HG03064 (cell line): ENCODE measurements around the gene ARHGAP42.
"Not testable (repeated sequence)": the region's sequence is repeated elsewhere in the genome, so short reads cannot be mapped to it uniquely, and the experiment has no call there.

Experiments
- ATAC-seq: cut with Tn5 transposase; IDR thresholded peaks from one replicate; pipeline ENCODE4 v1.9.1; 2021; ENCODE audit warnings: low read depth; ENCODE audit not compliant: unreplicated experiment

Gene ARHGAP42

GRCh38 chr11:100719362-100719761 lies 32.3 kb downstream of the ARHGAP42 start:
- ATAC-seq: no peak

GRCh38 chr11:100719809-100720221 lies 32.7 kb downstream of the ARHGAP42 start:
- no peak for ATAC-seq

- ATAC-seq: no peak
Measured at GRCh38 chr11:100726680-100727079, 39.6 kb downstream of the ARHGAP42 start.

DNA sequence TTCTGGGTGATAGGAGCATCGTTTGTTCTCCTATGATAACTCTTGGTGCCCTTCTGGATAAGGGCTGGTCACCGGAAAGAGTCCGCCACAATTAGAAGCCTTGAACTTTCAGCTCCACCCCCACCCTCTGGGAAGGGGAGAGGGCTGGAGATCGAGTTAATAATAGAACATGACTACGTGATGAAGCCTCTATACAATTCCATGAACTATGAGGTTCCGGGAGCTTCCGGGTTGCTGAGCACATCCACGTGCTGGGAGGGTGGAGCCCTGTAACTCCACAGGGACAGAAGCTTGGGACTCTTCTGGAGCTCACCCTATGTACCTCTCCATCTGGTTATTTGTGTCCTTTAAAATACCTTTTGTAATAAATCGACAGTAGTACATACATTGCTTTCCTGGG lies 40.3 kb downstream of the ARHGAP42 start:
- ATAC-seq: no peak

DNA sequence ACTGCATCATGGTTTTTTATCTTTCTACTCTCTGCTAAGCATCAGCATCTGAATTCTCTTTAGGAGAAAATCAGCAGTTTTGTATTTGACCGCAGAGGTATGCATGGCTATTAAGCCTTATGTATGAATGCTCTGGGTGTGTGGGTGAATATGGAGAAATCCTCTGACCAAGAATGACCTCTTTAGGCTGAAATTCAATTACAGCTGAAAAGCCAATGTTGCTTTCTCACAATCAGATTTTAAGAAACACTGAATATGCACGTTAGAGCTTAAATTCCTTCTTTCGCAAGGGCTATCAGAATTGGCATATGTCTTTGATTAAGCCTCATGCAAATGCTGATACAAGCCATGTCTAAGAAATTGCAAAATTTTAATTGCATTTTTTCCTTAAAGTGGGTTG lies 43.2 kb downstream of the ARHGAP42 start:
- no peak for ATAC-seq

DNA sequence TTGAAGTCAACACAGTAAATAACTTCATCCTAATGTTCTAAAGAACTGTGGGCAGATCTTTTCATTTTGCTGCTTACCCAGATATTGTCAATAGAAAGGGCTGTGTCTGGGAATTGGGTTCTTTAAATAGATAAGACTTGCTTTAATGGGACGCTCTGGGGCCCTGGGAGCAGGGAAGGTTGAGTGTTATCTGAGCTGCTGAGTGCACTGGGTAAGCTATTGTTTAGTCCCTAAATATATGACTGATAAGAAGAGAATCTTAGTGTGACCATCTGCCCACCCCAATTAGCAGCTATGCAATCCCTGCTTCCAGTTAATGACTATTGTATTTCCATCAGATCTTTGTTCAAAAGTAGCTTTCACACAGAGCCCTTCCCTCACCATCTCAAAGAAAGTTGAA lies 44.4 kb downstream of the ARHGAP42 start:
- ATAC-seq: no peak

DNA sequence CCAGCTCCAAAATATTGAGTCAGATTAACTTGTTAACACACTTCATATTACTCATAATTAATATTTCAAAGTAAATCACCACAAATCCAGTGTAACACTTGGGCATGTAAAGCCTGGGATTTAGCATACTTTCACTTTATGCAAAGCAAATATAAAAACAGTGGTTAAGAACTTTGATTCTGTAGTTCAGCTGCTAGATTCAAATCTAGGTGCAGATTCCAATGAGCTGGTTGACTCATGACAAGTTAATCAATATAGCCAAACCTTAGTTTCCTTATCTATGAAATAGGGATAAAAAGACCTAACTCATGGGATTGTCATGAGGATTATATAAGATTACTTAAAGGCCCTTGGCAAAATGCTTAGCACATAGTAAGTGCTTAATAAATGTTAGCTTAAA lies 45.9 kb downstream of the ARHGAP42 start:
- ATAC-seq: no peak

- peak; percentile 53 for ATAC-seq
Measured at GRCh38 chr11:100734743-100735527, 47.8 kb downstream of the ARHGAP42 start.

DNA sequence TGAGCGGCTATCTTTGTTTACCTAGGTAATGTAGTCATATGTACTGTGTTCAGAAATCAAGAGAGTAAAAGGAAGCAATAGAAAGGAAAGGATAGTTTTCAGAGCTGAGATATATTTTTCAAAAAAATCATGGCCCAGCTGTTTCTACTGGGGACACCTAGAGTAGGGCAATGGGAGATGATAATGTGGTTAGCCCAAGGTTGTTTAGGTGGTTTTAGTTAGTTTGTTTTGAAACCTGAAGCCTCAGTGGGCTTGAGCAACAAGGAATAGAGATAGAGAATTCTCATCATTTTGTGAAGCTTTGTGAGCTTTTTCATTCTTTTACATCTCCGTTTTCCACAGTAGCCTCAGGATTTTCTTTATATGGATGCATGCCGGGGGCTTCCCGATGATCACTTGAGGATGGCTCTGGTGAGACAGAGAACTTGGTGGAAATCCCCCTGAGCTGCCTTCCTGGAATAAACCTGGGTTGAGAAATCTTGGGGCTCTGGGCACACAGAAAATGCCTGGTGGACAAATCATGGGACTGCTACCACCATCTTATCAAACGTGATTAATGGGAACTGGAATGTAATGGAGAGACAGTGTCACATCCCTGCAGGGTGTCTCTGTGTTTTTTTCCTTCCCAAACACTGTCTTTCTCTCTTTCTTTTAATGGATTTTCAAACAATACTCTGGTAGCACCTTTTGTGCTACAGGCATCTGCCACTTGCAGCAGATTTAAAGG lies 49.0 kb downstream of the ARHGAP42 start:
- no peak for ATAC-seq

- no peak for ATAC-seq
Measured at GRCh38 chr11:100738701-100739270, 51.7 kb downstream of the ARHGAP42 start.

GRCh38 chr11:100739666-100740065 lies 52.6 kb downstream of the ARHGAP42 start:
- no peak for ATAC-seq

DNA sequence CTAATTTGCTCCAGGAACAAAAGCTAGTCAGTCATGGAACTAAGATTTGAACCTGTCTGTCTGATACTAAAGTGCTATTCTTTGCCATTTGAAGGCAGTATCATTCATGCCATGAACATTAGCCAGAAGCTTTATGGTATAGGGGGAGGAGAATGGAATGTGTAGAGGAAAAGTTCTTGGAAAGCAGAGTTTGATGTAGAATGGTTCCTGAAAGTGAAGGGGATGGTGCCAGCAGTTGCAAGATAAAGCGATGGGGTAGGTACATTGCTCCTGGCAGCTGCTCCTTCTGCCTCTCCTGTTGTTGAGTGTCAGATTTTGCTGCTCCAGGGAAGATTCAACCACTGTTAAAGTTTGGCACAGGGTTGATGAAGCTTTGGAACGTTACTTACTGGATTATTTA lies 53.4 kb downstream of the ARHGAP42 start:
- ATAC-seq: no peak

- ATAC-seq: no peak
Measured at GRCh38 chr11:100741866-100742625, 55.0 kb downstream of the ARHGAP42 start.

DNA sequence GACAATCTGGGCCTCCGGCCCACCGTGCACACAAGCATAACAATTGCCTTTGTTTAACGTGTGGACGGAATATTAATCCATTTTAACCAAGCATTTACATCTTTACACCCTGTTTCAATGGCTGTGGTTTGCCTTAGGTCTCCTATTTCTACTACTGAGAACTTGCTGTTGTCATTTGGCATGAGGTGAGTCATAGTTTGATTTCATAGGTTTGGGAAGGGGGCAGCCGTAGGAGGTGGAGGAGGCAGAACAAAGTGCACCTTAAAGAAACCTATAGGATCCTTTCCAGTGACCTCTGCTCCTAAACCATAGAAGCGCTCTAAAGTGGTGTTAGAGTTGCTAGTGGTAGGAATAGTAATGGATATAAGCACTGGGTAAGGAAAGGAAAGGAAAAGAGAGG lies 59.4 kb downstream of the ARHGAP42 start:
- ATAC-seq: no peak

DNA sequence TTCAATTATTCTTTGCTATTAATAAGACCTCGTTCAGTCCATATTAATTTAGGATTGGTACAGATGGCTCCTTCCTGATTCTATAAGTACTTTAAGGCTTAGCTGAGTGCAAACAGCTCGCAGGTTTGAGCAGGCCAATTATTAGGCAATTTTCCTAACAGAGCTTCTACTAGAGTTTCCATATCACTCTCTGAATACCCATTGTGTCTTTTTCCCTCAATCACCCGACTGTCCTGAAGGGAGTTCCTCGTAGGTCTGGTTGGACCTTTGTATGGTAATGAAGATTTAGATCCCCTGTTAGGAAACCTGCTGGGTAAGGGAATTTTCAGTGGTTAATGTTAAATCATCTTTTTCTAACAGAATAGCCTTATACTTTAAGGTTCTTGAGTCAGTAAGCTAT lies 61.1 kb downstream of the ARHGAP42 start:
- no peak for ATAC-seq

GRCh38 chr11:100749887-100750565 lies 62.9 kb downstream of the ARHGAP42 start:
- ATAC-seq: not testable (repeated sequence)

GRCh38 chr11:100750566-100750891 lies 63.4 kb downstream of the ARHGAP42 start:
- not testable (repeated sequence) for ATAC-seq

DNA sequence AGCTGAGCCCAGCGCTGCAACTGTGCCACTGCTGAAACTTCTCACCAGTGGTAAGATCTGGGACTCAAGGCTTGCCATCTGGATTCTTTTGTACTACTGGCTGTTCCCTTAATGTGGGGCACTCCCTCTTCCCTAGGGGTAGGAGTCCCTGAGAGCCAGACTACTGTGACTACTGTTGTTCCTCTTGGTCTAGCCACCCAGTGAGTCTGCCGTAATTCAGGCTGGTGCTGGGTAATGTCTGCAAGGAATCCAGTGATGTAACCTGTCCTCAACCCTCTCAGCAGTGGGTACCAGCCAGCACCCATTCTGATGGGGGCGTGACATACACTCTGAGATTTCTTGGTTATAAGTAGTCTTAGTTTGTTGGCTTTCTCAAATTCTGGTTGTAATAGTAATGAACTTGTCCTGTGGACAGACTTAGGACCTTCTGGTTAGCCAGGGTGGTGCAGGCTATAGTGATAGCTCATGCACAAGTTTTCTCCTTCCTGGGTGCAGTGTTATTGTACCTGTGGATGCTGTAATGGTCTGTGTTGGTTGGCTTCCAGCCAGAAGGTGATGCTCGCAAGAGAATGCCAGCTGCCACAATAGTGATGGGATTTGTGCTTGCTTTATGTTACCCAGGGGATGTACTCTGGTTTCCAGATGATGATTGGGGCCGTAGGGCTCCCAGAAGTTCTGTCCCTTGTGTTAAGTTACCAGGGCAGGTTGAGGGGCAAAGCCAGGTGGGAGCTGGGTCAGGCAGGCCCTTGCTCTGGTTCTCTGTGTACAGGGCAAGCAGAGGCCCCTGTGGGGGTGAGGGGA lies 65.5 kb downstream of the ARHGAP42 start:
- no peak for ATAC-seq

DNA sequence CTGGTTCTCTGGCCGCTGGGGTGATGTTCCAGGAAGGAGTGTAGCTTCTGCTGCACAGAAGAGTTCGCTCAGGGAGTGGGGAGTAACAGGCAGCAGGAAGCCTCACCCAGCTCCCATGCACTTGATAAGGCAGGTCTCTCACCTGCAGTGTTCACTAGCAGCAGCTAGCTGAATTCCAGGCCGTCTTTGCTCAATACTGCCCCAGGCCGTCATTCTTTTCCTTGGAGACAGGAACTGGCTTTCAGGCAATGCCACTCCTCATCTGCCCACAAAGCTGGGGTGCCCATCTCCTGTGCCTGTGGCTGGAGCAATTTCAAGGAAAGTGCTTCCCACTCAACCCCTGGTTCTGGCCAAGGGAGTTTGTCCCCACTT lies 66.1 kb downstream of the ARHGAP42 start:
- no peak for ATAC-seq

DNA sequence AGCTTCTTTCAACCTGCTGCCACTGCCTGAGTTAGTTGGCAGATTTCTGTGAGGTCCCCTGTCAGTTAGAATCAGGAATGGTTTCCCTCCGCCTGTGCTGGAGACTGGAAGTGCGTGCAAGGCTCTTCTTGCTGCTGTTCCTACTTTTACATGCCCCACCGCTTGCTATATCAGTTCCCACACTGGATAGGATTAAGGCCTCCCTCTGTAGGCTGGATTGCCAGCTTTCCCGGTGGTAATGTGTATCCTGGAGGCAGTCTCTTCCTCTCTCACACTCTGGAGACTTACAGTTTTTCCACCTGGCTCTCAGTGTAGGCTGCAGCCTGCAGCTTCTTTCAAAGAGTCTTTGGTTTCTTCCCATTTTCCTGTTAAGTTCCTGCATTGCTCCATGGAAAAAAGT lies 66.5 kb downstream of the ARHGAP42 start:
- ATAC-seq: no peak
